ENCODE measurements around the gene TMPRSS3.

The TMPRSS3 gene

DNA sequence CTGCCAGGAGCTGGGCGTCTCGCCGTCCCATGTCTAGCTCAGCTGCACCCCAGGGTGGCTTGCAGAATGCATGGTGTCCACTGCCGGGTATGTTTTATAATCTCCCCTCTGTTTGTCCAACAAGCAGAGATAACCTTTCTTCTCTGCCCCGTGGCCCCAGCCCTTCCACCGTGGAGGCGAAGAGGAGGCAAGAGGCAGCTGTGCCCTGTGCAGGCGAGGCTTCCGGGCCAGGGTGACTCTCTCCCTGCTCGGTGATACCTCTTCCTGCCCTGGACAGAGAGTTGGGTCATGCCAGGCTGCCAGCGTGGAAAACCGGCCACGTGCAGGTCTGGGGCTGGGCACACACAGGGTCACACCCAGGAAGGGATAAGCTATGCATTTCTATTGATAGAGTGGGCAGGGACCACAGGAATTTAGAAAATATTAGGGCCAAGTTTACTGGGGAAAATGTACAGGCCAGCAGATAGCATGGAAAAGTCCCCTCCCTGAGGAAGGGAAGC is 44.9 kb downstream of the TMPRSS3 start, which contains the start of gene TFF2:
Gene TFF2 (minus strand): TSS at position 68 of the 500 bp plus-strand sequence. CDS start 37 bp downstream, at position 31.
- DNase-seq (ENCODE audit: low read depth): no peak

- DNase-seq (ENCODE audit: low read depth): no peak
These were observed 45.4 kb downstream of the TMPRSS3 start for GRCh38 chr21:42350318-42350910.

DNA sequence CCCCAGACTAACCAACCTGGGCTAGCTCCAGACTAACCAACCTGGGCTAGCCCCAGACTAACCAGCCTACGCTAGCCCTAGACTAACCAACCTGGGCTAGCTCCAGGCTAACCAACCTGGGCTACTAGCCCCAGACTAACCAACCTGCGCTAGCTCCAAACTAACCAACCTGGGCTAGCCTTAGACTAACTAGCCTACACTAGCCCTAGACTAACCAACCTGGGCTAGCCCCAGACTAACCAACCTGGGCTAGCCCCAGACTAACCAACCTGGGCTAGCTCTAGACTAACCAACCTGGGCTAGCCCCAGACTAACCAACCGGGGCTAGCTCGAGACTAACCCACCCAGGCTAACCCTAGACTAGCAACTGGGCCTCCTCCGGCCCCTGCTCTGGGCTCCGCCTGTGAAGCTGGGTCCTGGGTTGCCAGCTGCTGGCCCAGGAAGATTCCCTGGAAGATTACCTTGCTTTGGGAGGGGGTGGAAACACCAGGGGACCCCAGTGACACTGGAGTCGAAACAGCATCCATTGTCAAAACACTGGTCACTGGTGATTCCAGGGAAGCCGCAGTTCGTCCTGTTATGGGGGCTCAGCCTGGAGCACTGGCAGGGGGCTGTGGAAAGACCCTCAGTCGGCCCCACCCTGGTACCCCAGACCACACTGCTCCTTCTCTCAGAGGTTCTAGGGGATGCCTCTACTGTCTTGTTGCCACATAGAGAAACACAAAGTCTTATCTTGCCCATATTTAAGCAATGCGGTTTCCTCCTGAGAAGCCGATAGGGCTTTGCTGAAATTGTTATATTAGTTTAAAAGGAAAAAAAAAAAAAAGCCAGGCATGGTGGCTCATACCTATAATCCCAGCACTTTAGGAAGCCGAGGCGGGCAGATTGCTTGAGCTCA is 46.2 kb downstream of the TMPRSS3 start:
- no peak for DNase-seq (ENCODE audit: low read depth)

DNA sequence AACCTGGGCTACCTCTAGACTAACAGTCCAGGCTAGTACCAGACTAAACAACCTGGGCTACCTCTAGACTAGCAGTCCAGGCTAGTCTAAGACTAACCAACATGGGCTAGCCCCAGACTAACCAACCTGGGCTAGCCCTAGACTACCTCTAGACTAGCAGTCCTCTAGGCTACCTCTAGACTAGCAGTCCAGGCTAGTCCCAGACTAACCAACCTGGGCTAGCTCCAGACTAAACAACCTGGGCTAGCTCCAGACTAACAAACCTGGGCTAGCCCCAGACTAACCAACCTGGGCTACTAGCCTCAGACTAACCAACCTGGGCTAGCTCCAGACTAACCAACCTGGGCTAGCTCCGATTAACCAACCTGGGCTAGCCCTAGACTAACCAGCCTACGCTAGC is 47.1 kb downstream of the TMPRSS3 start:
- DNase-seq (ENCODE audit: low read depth): no peak

DNA sequence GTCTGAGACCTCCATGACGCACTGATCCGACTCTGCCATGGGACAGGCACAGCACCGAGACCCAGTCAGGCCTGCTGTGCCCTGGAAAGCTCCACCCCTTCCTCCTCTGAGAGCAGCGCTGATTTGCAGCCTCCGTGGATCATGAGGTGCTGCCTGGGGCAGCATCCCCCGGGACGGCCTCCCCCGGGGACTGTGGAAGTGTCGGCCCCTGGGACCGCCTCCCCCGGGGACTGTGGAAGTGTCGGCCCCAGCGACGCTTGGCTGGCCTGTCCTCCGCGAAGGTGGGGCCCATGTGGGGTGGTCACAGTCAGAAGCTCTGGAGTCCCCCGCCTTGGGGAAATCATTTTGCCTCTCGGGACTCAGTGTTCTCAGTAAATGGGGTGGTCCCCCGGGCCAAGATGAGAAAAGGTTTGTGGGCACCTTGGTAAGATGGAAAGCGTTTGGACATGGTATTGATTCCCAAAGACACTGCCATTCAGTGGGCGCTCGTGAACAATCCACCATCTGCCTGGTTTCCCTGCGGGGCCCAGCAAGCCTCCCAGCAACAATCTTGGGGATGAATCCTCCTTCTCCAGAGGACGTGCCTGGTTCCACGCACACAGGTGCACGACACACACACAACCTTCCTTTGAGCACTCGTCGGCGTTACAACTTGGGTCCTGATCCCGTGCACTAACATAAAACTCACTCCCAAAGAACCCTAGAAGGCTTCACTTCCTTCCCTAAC is 48.1 kb downstream of the TMPRSS3 start:
- no peak for DNase-seq (ENCODE audit: low read depth)

DNA sequence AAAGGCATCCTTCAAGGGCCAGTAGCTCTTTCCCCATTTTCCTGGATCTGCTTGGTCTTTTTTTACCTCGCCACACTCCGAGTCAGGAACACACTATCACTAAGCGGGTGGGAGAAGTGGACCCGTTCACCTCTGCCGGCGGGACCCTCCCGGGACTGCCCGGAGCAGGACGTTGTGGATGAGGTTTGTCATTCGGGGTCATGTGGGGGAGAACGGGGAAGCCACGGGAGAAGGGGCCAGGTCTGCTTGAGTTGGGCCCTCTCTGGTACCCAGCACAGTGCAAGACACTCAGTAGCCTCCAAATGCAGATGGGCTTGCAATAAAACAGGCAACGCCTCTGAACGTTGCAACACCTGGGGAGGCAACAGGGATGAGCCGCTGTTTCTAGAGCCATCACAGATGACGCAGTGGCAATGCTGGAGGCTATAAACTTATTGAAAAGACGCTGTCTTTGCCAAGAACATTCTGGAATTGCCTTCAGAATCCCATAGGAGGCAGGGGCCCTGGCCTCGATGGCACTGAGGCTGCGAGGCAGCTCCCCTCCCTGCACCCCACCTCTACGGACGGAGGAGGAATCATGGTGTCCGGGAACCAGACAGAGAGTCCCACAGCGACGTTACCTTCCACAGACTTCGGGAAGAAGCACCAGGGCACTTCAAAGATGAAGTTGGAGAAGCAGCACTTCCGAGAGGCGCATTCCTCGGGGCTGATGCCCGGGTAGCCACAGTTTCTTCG is 48.8 kb downstream of the TMPRSS3 start:
- no peak for DNase-seq (ENCODE audit: low read depth)

DNA sequence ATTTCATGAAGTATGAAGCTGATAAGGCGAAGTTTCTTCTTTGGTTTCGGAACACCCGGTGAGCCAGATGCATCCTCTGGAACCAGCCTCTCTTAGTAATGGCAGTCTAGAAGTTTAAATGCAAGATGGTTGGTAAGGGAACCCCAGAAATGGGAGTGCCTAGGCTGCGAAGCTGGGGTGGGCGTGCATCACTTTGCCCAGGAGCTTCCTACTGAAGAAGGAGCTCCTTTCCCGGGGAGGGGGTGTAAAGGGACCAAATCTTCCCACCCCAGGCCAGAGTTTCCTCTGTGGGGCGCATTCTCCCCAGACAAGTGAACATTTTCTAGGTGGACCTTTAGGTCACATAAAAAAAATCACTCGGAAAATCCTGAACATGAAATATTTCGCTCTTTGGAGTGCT is 49.4 kb downstream of the TMPRSS3 start:
- no peak for DNase-seq (ENCODE audit: low read depth)

- no peak for DNase-seq (ENCODE audit: low read depth)
These were observed 51.2 kb downstream of the TMPRSS3 start for GRCh38 chr21:42344631-42345030.

GRCh38 chr21:42343963-42344510 is 51.8 kb downstream of the TMPRSS3 start:
- no peak for DNase-seq (ENCODE audit: low read depth)

- DNase-seq (ENCODE audit: low read depth): no peak
These were observed 52.3 kb downstream of the TMPRSS3 start for GRCh38 chr21:42343556-42343955.

DNA sequence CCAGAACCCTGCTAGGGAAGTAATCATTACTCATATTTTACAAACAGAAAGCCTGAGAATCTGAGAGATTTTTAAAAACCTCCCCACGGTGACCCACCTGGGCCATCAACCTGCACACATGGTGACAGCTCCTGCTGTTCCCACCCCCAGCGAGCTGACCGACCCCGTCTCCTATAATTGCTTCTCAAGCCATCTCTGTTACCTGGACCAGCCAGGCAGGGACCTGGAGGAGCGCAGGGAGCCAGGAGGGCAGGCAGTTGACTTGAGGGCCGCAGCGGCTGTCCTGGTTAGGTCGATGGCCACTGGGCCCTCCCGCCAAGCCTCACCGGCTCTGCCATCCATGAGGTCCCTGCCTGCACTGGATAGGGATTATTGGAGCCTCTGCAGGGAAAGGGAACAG is 52.8 kb downstream of the TMPRSS3 start:
- DNase-seq (ENCODE audit: low read depth): no peak

DNA sequence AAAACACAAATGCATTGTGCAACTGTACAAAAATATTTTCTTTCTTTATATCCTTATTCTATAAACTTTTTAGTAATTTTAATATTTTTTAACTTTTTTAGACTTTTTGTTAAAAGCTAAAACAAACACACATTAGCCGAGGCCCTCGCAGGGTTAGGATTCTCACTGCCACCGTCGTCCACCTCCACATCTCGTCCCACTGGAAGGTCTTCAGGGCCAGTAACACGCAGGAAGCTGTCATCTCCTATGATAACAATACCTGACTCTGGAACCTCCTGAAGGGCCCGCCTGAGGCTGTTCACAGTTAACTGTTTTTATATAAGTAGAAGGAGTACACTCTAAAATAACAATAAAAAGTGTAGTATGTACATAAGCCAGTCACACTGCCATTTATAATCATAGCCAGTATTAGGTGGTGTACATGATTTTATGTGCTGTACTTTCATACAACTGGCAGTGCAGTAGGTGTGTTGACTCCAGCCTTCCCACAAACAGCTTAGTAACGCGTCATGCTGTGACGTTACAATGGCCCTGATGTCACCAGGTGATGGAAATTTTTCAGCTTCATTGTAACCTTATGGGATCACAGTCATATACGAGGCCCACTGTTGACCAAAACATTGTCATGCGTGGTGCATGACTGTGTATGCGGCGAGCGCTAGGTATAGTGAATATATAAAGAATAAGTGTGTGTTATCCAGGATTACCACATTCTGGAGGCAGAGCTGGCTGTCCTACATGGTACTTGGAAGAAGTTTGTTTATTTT is 53.9 kb downstream of the TMPRSS3 start:
- DNase-seq (ENCODE audit: low read depth): no peak

DNA sequence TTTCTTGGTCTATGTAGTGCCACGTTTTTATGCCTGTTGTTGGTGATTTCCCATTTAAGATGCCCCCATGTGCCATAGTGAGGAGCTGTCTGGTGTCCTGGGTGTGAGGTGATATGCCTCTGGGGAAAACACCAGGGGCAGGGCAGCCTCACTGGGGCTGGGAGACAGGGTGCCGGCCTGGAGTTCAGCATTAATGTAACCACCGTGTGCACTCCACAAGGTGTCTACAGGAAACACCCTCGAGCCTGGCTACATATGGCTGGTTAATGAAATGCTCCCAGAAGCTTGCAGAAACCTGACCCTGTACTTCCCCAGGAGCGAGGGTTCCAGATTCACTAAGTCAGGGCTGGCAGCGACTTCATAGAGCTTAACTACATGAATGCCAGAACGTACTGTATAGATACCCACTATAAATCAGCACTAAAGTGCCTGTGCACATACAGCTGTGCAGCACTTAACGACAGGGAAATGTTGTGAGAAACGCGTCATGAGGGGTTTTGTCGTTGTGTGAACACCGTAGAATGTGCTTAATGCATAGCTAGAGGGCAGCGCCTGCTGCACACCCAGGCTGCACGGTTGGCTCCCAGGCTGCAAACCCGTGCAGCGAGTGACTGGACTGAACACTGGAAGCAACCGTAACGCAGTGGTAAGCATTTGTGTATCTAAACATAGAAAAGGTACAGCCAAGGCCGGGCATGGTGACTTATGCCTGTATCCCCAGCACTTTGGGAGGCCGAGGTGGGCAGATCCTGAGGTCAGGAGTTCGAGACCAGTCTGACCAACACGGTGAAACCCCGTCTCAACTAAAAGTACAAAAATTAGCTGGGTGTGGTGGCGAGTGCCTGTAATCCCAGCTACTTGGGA is 55.4 kb downstream of the TMPRSS3 start:
- no peak for DNase-seq (ENCODE audit: low read depth)

DNA sequence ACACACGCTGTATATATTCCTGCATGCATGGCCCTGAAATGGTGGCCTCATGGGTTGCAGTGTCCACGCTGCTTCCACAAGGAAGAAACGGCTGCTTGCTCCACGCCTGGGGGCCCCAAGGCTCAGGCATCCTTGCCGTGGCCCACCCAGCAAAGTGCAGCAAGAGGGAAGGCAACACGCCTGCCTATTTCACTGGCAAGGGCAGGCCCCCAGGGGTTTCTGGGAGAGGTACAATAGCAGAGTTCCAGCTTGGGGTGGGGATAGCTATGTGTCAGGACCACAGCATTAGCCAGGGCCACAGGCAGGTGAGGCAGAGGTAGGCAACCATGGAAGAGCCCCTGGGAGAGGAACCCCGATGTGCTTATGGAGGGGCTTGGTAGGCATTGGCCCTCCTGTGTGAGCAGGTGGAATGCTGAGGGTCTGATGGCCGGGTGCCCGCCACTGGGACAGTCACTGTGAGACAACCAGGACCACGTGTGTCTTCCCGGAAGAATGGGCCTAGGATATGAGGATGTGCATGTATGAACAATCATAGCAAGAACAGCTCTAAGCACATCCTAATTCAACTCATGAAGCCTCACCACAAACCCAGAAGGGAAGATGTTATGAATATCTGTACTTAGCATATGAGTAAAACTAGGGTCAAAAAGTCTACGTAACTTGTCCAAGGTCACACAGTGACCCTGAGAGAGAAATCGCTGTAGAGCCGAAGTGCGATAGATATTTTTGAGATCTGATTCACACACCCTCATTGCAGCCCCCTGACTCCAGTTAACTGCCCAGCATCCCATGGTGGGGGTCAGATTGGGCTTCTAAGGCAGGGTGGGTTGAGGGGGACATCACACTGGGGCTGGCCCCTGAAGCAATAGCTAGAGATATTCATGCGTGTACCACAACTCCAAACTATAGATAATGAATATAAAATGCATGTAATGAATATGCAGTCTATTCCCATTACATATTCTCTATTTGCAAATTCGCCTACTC is 56.8 kb downstream of the TMPRSS3 start:
- no peak for DNase-seq (ENCODE audit: low read depth)

GRCh38 chr21:42337830-42338728 is 57.8 kb downstream of the TMPRSS3 start:
- DNase-seq (ENCODE audit: low read depth): peak; percentile 70

- DNase-seq (ENCODE audit: low read depth): no peak
These were observed 58.6 kb downstream of the TMPRSS3 start for GRCh38 chr21:42337276-42337675.

DNA sequence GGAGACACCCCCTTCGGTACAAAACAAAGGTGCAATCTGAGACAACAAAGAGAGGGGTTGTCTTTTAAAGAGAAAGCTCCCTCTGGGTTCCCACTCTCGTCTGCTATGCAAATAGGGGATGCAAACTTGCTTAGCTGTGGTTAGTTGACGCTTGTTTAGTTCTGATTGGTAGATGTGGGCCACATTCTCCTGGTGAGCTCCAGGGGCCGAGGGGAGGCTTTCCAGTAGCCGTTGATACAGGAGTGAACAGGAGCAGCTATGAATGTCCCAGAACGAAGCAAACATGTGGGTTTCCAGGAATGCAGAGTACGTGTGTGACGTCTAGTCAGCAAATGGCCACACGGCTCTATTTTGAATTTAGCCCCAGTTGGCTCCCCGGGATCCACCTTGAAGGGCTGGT is 59.8 kb downstream of the TMPRSS3 start:
- no peak for DNase-seq (ENCODE audit: low read depth)
